ENCODE results near the gene B3GALT2.
"Not testable (repeated sequence)": the region's sequence is repeated elsewhere in the genome, so short reads cannot be mapped to it uniquely, and the experiment has no call there.

B3GALT2 gene, protein sequence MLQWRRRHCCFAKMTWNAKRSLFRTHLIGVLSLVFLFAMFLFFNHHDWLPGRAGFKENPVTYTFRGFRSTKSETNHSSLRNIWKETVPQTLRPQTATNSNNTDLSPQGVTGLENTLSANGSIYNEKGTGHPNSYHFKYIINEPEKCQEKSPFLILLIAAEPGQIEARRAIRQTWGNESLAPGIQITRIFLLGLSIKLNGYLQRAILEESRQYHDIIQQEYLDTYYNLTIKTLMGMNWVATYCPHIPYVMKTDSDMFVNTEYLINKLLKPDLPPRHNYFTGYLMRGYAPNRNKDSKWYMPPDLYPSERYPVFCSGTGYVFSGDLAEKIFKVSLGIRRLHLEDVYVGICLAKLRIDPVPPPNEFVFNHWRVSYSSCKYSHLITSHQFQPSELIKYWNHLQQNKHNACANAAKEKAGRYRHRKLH

DNA sequence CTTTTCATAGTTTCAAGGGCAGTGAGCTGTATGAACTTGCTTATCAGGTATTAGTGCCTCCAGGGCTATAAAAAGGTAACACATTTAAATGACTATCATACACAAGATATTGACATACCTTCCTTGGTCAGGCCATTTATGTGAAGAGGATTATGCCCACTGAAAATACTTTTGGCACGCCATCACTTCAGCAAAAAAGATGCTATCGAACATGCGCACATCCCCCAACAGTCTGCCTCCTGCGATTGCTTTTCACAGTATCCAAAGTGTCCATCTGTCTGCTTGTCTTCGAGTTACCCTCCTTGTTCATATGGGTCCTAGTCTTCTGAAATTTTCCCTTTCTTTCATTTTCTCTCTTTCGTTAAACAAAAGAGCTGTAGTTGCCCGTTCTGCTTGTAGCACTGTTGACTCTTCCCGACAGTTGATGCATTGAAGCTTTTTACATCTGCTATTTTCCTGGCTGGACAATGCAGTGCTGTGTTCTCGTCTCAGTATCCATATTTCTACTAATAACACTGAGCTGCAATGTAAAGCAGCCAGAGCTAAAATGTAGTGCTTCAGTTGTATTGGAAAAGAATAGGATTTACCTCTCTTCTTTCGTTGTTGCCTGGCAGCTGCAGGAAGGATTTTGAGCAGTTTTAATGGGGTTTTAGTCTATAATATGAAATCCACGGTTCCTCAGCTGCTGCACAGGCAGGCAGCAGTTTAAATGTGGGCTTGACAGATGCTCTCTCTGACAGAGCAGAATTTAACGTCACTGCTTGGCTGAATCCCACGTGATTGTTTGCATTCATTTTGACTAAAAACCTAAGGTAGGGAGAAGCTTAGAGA, at the start of gene B3GALT2:
TSS of gene B3GALT2 (minus strand) at position 713 of the 831 bp plus-strand sequence. CDS start 5,051 bp downstream, outside the sequence.
- no peak for DNase-seq (ENCODE audit: low read depth)

DNA sequence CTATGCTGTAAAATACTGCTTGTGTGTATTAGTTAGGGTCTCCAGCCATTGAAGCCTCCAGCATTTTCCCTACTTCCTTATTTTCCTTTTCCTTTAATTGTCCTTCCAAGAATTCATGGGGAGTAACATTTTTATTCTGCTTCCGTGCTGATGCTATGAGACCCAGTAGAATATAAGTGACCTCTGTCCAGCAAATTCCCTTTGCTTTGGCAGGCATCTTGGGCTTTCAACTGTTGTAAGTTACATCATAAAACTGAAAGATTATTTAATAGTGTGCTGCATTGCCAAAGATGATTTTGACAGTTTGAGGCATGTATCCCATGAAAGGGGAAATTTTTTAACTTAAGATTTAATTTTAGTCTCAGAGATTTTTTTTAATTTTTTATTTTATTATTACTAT, 48.1 kb upstream of the B3GALT2 start:
- DNase-seq (ENCODE audit: low read depth), result no peak

DNA sequence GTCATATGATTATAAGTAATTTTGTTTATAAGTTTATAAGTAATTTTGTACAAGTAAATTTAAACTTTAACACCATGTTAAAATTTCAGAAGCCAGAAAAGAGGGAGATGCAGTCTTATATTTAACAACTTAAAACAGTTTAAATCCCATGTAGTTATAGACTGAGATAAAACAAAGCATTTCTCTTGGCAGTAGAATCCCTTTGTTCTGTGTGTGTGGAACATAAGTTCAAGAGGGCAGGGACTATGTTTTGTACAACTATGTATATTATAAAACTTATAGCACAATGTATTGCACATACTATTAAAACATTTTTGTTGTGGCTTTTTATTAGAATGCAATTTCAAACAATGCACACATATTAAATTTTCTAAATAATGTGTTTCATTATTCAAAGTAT, 44.7 kb upstream of the B3GALT2 start:
- not testable (repeated sequence) for DNase-seq (ENCODE audit: low read depth)

DNA sequence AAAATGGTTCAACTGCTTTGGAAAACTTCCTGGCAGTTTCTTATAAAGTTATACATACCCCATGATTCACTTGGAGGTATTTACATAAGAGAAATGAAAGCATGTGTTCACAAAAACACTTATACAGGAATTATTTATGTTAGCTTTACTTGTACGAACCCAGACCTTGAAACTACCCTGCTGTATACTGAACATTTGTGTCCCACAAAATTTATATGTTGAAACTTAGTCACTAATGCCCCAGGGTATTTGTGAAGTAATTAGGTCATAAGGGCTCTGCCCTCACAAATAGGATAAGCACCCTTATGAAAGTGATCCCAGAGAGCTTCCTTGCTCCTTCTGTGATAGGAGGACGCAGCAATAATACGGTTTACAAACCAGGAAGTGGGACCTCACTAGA, 42.7 kb upstream of the B3GALT2 start:
- DNase-seq (ENCODE audit: low read depth), result no peak

DNA sequence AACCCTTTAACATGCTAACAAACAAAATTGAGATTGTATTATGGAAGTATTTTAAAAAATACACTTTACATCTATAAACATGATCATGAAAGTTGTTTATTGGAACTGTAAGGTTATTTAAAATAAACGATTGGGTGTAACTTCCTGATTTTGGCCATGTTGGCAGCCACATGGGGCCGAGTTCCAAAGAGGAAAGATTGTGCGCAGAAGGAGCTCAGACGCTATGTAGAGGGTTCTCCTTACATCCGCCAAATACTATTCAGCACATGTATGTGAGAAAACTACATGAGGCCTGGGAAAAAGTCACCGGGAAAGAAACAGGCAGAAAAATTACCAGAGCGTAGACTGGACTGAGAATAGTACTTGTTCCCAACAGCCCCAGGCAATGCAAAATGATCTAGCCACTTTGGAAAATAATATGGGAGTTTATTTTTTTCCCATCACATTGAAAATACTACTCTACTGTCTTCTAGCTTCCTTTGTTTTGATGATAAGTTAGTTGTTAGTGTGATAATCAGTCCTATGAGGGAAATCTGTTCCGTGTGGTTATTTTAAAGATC, 35.7 kb upstream of the B3GALT2 start:
- DNase-seq (ENCODE audit: low read depth), result no peak

DNA sequence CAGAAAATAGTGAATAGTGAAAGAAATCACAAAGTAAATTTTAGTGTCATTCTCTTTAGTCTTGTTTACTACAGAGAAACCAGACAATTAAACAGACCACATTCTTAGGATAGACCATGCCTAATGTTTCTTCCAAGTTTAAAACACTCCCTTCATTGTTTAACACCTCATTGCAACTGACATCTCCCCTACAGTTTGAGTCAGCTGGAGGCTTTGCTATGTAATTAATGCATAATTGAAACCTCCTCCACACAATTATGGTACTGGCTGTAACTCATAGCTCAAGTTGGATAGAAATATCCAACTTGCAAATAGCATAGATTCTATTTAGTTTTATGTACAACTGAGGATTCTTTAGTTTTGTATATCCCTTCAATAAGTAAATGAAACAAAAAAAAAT, 35.2 kb upstream of the B3GALT2 start:
- no peak for DNase-seq (ENCODE audit: low read depth)

DNA sequence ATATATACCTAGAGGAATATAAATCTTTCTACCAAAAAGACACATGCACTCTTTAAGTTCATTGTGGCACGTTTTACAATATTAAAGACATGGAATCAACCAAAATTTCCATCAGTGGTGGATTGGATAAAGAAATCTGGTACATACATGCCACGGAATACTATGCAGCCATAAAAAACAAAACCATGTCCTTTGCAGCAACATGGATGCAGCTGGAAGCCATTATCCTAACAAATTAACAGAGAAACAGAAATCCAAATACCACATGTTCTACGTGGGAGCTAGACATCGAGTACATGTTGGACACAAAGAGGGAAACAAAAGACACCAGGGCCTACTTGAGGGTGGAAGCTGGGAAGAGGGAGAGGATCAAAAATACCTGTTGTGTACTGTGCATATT, 33.0 kb upstream of the B3GALT2 start:
- DNase-seq (ENCODE audit: low read depth), result no peak

DNA sequence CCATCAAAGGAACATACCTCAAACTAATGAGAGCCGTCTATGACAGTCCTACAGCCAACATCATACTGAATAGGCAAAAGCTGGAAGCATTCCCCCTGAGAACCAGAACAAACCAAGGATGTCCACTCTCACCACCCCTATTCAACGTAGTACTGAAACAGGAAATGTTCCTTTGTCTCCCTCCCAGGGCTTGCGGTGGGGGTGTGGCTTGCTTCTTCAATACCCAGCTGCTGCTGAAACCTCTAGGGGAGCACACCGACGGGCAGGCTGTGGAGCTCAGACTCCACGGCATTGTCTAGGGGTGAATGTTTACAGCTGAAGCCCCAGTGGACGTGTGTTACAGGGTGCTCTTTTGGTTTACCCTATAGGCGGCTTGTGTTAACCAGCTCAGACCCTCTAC, 30.5 kb upstream of the B3GALT2 start:
- no peak for DNase-seq (ENCODE audit: low read depth)

DNA sequence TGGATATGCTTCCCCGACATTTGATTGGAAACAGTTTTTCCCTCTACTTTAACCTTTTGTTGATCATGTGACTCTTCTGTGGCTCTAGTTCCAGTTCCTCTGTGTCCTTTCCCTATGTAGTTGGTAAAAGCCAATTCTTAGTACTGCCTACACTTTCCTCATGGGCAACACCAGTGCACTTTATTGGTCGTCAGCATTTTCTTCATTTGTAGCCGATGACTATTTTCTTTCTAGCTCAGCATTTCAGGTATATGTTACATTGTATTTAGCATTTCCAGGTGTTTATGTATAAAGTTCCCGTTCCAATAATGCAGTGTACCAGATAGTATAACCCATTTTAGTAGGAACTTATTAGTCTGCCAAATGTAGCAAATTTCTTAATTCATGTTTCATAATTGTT, 27.6 kb upstream of the B3GALT2 start:
- no peak for DNase-seq (ENCODE audit: low read depth)

DNA sequence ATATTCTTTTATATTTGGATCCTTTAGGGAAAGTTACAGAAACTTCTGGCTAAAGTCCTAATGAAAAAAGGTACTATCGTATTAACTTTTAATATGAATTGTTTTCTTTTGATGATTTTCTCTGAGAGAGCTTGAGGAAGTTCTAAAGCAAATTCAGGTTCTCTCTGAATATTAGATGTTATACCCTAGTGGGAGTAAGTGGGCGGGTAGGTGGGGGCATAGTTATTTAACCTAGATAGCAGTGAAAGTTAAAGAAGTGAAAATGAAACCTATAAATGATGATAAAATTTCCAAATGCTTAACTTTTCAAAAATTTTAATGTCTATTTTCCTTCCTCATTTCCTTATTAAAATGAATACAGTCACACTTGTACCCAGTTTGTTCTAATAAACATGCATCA, 26.2 kb upstream of the B3GALT2 start:
- no peak for DNase-seq (ENCODE audit: low read depth)

DNA sequence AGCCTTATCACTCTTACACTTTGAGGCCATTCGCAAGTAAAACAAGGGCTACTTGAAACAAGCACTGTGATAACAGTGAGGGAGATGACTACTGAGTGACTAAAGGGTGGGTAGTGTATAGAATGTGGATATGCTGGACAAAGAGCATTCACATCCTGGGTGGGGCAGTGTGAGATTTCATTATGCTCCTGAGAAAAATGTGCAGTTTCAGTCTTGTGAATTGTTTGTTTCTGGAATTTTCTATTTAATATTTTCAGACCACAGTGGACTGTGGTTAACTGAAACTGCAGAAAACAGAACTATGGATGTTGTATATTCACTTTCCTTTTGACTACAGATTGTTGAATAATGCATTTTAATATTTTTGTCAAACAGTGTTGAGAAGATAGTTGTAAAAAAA, 25.1 kb upstream of the B3GALT2 start:
- DNase-seq (ENCODE audit: low read depth), result no peak

DNA sequence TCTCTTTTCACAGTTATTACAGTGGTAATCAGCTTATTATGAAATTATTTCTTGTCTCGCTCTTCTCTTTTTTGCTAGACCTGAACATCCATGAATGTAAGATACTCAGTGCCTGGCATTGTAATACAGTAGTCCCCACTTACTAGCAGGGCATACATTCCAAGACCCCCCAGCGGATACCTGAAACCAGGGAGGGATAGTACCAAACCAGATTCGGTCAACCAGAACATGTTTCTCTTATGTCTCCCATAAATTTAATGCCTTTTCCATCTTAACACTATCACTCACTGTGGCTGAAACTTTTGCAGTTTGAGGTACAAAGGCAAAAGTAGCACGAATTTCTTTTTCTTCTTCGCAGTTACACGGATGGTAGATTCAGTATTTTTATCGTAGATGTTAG, 24.6 kb upstream of the B3GALT2 start:
- DNase-seq (ENCODE audit: low read depth), result no peak

DNA sequence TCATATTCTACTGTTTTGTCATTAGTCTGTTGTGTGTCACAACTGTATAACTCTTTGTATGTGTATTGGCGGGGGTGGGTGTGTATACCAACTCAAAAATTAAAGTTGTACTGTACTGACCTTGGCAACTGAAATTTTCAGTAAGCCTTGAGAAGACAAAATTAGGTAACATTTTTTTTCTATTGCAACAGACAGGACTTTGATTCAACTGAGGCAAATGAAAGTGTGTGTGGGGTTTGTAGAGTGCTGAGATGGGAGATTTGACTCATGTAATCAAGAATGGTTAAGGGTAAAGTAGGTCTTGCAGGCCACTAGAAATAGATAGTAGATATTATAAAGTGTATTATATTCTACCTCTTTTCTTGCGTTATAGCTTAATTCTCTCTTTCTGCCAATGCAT, 14.6 kb upstream of the B3GALT2 start:
- no peak for DNase-seq (ENCODE audit: low read depth)

DNA sequence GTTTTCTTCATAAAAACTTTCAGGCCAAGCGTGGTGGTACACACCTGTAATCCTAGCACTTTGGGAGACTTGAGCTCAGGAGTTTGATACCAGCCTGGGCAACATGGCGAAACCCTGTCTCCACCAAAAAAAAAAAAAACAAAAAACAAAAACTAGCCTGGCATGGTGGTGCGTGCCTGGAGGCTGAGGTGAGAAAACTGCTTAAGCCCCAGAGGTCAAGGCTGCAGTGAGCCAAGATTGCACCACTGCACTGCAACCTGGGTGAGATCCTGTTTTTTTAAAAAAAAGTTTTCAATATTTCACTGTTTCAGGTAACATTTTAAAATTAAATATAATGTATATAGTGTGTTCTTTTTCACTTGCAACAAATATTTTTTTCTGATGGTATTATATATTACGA, 13.5 kb upstream of the B3GALT2 start:
- no peak for DNase-seq (ENCODE audit: low read depth)

DNA sequence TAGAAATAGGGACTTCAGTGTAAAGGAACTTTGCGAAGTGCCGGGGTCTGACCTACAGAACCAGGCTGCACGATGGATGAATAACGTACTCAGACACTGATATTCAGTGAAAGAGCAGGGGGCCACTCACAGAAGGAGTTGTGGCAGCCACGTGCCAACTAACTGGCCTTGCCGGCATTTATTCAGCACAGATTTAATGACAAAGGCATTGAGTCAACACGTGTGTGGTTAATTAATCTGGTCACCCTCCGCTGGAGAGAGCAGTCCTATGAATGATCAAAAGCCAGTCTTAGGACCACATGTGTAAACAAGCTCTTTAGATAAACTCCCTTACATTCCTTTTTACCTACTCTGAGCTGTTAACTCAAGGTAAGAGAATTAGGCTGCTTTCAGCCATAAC, 6.2 kb upstream of the B3GALT2 start:
- DNase-seq (ENCODE audit: low read depth), result no peak

DNA sequence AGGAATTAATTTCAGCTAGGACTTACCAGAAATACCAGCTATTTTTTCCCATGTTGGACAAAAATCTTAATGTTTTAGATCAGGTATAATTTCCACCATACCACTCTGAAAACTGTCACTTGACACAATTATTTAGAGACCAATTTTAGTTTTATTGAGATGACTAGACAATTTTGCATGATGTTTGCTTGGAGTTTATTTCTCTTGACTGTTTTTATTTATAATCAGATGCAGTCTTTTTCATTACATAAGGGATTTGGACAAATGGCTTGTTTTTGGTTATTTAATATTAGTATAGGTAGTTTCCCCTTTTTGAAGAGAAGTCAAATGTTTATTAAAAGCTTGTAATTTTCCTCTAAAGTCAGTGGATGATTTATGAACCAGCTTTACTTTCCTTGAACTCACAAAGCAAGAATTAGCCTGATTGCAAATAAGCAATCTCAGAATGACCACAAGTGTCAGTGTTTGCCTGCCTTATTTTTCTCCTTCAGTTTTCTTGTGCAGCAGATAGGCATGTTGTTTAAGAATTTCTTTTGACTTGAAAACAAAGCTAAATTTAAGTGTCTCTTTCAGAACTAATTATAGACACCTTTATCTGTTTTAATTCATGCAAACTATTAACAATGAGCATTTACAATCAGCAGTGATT, 3.8 kb upstream of the B3GALT2 start:
- no peak for DNase-seq (ENCODE audit: low read depth)

DNA sequence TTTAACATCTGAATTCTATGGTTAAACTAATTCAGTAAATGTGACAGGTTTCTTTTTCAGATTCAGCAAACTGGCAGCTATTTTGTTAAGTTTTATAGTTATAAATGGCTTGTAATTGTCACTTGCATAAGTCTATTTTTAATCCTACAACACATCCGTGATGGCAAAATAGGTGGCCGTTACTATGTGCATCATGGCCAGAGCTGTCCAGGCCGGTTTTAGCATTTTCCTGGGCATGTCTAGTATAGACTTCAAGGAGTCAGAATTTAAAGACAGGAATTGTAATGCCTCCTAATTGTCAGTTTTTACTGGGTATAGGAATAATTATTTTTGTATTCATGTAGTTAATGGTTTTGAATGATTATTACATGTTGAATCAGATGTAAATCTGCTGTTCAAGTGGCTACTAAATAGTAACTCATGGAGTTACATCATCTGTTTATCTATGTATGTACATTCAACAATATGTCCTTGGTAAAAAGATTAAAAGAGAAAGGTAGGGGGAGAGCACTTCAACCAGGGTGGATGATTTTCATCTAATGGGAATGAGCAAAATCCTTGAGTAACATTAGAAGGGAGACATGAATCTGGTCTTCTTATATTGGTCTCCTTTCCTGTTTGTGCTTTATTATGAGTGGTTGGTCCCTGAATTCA, 3.2 kb upstream of the B3GALT2 start:
- no peak for DNase-seq (ENCODE audit: low read depth)

DNA sequence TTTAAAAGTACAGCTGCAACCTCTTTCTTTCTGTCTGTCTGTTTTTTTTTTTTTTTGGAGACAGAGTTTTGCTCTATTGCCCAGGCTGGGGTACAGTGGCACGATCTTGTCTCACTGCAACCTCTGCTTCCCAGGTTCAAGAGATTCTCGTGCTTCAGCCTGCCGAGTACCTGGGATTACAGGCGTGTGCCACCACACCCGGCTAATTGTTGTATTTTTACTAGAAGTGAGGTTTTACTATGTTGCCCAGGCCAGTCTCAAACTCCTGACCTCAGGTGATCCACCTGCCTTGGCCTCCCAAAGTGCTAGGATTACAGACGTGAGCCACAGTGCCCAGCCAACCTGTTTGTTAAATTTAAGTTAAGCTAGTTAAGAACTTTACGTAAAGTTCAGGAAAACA, 2.5 kb upstream of the B3GALT2 start:
- DNase-seq (ENCODE audit: low read depth), result not testable (repeated sequence)

DNA sequence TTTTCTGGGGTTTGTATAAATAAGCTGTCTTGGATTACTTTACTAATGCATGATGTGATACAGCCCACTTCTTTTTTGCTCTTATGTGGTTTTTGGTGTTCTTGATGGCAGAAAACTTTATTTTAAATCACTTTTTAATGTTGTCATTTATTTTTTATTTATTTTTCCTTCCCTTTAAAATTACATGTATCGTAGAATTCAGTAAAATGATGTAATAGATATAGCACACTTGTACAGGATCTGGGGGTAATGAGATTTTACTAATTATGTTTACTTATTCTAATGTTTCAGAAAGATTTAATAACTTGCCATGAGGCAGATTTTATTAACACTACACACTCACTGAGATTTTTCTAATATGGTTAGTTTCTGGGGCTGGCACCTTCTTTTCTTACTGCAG, 701 bp upstream of the B3GALT2 start:
- DNase-seq (ENCODE audit: low read depth), result no peak

DNA sequence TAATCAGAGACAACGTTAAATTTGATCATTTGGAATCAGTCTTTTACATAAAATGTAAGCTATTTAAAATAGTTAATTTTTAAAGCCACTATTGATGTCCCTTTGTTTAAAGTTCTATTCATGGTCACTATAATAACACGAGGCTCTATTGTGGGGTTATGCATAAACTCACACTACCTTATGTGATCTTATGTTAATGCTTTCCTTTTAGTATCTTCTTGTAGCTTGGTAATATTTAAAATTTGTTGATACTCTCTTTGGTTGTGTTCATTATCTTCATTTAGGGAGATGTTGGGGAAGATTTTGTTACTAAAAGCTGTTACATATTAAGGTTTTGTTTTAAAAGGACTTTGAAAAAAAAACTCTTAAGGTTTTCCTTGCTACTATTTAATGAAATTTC, 1.2 kb downstream of the B3GALT2 start:
- DNase-seq (ENCODE audit: low read depth), result no peak

DNA sequence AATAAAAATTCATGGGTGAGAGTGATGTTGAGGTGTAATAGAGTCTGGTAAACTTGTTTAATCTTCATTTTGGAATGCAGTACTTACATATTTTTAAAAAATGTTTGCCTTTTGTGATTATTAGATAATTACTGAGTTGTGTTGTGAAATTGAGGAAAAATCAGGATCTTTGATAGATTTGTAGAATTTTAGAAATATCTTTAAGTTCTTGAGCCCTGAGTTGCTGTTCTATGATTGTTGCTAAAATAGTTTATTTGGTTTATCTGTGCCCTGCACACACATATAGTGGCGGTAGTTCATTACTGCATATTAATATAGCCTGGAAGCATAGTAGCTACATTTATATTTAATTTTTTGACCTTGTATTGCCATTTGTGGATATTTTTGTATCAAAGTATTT, 1.6 kb downstream of the B3GALT2 start:
- no peak for DNase-seq (ENCODE audit: low read depth)

DNA sequence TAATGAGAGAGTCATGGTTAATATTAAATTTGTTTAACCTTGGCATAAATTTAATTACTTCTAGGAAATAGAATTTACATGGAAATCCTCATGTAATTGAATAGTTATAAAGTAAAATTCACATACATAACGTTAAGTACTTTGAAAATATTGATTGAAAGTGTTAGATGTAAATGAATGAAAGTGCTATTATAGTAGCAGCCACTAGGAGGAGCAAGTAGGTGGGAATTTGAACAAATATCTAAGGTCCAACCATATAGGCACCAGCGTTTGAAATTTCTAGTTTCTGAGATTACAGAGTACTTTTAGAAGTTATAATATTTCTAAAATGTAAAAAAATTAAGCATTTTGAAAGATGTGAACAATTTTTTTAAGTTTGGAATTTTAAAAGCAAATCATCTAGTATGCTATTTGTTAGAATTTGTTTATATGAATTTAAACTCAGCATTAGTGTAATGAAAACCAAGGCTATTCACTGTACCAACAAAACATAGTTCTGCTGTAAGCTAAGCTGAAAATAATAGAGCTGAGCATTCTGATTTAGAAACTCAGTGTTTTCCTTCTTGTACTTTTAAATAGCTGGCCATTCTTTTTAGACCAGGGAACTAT, 3.3 kb downstream of the B3GALT2 start:
- DNase-seq (ENCODE audit: low read depth), result peak; percentile 3

All from stimulated activated CD4-positive, alpha-beta T cell treated with anti-CD3 and anti-CD28 coated beads, Interleukin-2, amount 100 ng/mL, for 4 hours (primary cell).